HEK293 (cell line): Measurements from ENCODE around the gene RXFP4.

Source experiments
- CTCF ChIA-PET: fragments of 350-600 bp; formaldehyde crosslinking; extraction: SDS; loops from one replicate; lab custom pipeline; 2021; ENCODE audit warnings: antibody characterized with exemption; lab: Yijun Ruan, JAX
- POLR2A ChIA-PET: fragments of 300-600 bp; formaldehyde crosslinking; extraction: SDS; loops from one replicate; lab custom pipeline; 2020; ENCODE audit warnings: antibody characterized with exemption, inconsistent platforms; lab: Yijun Ruan, JAX
- H3K27ac ChIP-seq: fragments of 200-500 bp; sonication (Bioruptor generic); 2 replicates; pipeline ENCODE4 v1.5.1; 2014; ENCODE audit warnings: low read depth, low read length, control low read depth, inconsistent platforms; ENCODE audit errors: extremely low read depth
- H3K36me3 ChIP-seq, 2 experiments: fragments of 200-500 bp in 1 of 2; sonication (Bioruptor generic) in 1 of 2; 1 replicate in 1 of 2; 2 replicates in 1 of 2; pipeline ENCODE4 v1.5.1; 2014 to 2017; ENCODE audit warnings: inconsistent platforms in 2 of 2, low read length in 2 of 2; ENCODE audit not compliant: control insufficient read depth in 2 of 2, insufficient read depth in 1 of 2
- H3K4me1 ChIP-seq: fragments of 200-500 bp; sonication (Bioruptor generic); 2 replicates; pipeline ENCODE4 v1.5.1; 2014; ENCODE audit warnings: mild to moderate bottlenecking, low read length, inconsistent platforms; ENCODE audit not compliant: control insufficient read depth, insufficient read depth
- H3K4me3 ChIP-seq: 2 replicates; pipeline ENCODE4 v1.5.1; 2011; ENCODE audit warnings: low read depth, mild to moderate bottlenecking, control low read depth, low read length, moderate library complexity
- H3K9me3 ChIP-seq: fragments of 200-500 bp; sonication (Bioruptor generic); 2 replicates; pipeline ENCODE4 v1.5.1; 2014; ENCODE audit warnings: low read depth, low read length, inconsistent platforms; ENCODE audit not compliant: control insufficient read depth, insufficient read depth
- KLF1 ChIP-seq: fragments of 450-650 bp; formaldehyde crosslinking; IDR thresholded peaks from 2 replicates; pipeline ENCODE4 v1.5.1; 2016; ENCODE audit warnings: missing biosample characterization, missing genetic modification characterization
- KLF9 ChIP-seq: fragments of 450-650 bp; formaldehyde crosslinking; IDR thresholded peaks from 2 replicates; pipeline ENCODE4 v1.5.1; 2016; ENCODE audit warnings: missing biosample characterization, missing genetic modification characterization, low read depth
- REPIN1 ChIP-seq: fragments of 450-650 bp; formaldehyde crosslinking; IDR thresholded peaks from 2 replicates; pipeline ENCODE4 v1.5.1; 2017; ENCODE audit warnings: missing biosample characterization, missing genetic modification characterization, low read depth
- WT1 ChIP-seq: fragments of 450-650 bp; formaldehyde crosslinking; IDR thresholded peaks from 2 replicates; pipeline ENCODE4 v1.5.1; 2016; ENCODE audit warnings: missing biosample characterization, missing genetic modification characterization
- YY2 ChIP-seq: fragments of 450-650 bp; formaldehyde crosslinking; IDR thresholded peaks from 2 replicates; pipeline ENCODE4 v1.5.1; 2016; ENCODE audit warnings: missing biosample characterization, missing genetic modification characterization
- ZBTB1 ChIP-seq: fragments of 450-650 bp; formaldehyde crosslinking; IDR thresholded peaks from 2 replicates; pipeline ENCODE4 v1.5.1; 2016; ENCODE audit warnings: missing biosample characterization, missing genetic modification characterization
- ZFP3 ChIP-seq: fragments of 450-650 bp; formaldehyde crosslinking; IDR thresholded peaks from 2 replicates; pipeline ENCODE4 v1.5.1; 2016; ENCODE audit warnings: low read depth, missing biosample characterization, missing genetic modification characterization
- ZNF121 ChIP-seq: fragments of 450-650 bp; formaldehyde crosslinking; IDR thresholded peaks from 2 replicates; pipeline ENCODE4 v1.5.1; 2016; ENCODE audit warnings: missing biosample characterization, missing genetic modification characterization
- ZNF133 ChIP-seq: fragments of 450-650 bp; formaldehyde crosslinking; IDR thresholded peaks from 2 replicates; pipeline ENCODE4 v1.5.1; 2016; ENCODE audit warnings: missing biosample characterization, missing genetic modification characterization
- ZNF223 ChIP-seq: fragments of 450-650 bp; formaldehyde crosslinking; IDR thresholded peaks from 2 replicates; pipeline ENCODE4 v1.5.1; 2016; ENCODE audit warnings: missing biosample characterization, missing genetic modification characterization
- ZNF544 ChIP-seq: fragments of 450-650 bp; formaldehyde crosslinking; IDR thresholded peaks from 2 replicates; pipeline ENCODE4 v1.5.0; 2017; ENCODE audit warnings: missing biosample characterization, missing genetic modification characterization
- ZNF596 ChIP-seq: fragments of 450-650 bp; IDR thresholded peaks from 2 replicates; pipeline ENCODE4 v1.5.0; 2018; ENCODE audit warnings: missing biosample characterization, mild to moderate bottlenecking, missing genetic modification characterization, moderate library complexity
- ZNF629 ChIP-seq: fragments of 450-650 bp; formaldehyde crosslinking; IDR thresholded peaks from 2 replicates; pipeline ENCODE4 v1.5.1; 2017; ENCODE audit warnings: missing biosample characterization, missing genetic modification characterization
- ZNF660 ChIP-seq: fragments of 450-650 bp; IDR thresholded peaks from 2 replicates; pipeline ENCODE4 v1.5.1; 2018; ENCODE audit warnings: missing biosample characterization, mild to moderate bottlenecking, missing genetic modification characterization
- ZNF664 ChIP-seq: fragments of 450-650 bp; formaldehyde crosslinking; IDR thresholded peaks from 2 replicates; pipeline ENCODE4 v1.5.1; 2016; ENCODE audit warnings: missing biosample characterization, missing genetic modification characterization
- ZNF776 ChIP-seq: fragments of 450-650 bp; formaldehyde crosslinking; IDR thresholded peaks from 2 replicates; pipeline ENCODE4 v1.5.0; 2017; ENCODE audit warnings: missing biosample characterization, missing genetic modification characterization, borderline replicate concordance
- ZNF777 ChIP-seq: fragments of 450-650 bp; formaldehyde crosslinking; IDR thresholded peaks from 2 replicates; pipeline ENCODE4 v1.5.1; 2017; ENCODE audit warnings: missing biosample characterization, missing genetic modification characterization, borderline replicate concordance
- TF ChIP-seq, protein P1 (sequence below): fragments of 450-650 bp; formaldehyde crosslinking; IDR thresholded peaks from 2 replicates; pipeline ENCODE4 v1.5.1; 2016; ENCODE audit warnings: missing biosample characterization, missing genetic modification characterization
- TF ChIP-seq, protein P2 (sequence below): fragments of 450-650 bp; formaldehyde crosslinking; IDR thresholded peaks from 2 replicates; pipeline ENCODE4 v1.5.1; 2016; ENCODE audit warnings: missing biosample characterization, missing genetic modification characterization
- TF ChIP-seq, protein P3 (sequence below): fragments of 450-650 bp; formaldehyde crosslinking; IDR thresholded peaks from 2 replicates; pipeline ENCODE4 v1.5.1; 2017; ENCODE audit warnings: missing biosample characterization, missing genetic modification characterization

The RXFP4 gene

GRCh38 chr1:155918660-155919059, 22.8 kb upstream of the RXFP4 start:
- peaks cover 90 to 99% of the 10 kb centered on the region in 2 experiments for H3K36me3 ChIP-seq
- POLR2A ChIA-PET, result interaction anchor here (0.6 to 1.4 kb wide), 5 partner anchors 16 to 190 kb away, joined by 3 to 9 read pairs (median 7); partner anchors contain the start of gene KHDC4
- CTCF ChIA-PET, result interaction anchor here (0.5 kb wide), 1 partner anchor 154 kb away, joined by 3 read pairs; no protein-coding TSS in a partner anchor

DNA sequence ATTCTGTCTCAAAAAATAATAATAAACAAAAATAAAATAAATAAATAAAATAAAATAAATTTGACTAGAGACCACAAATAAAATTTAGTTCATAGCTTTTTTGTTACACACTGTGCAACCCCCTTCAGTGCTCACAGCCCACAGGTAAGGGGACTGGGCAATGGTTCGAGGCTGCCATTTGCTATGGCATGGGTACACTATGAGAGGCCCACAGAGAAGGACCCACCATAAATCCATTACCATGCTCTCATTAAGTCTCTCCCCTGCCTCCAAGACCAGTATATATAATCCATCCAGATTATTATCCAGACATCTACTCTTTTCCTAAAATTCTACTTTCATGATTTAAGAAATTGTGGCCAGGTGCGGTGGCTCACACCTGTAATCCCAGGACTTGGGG, 21.6 kb upstream of the RXFP4 start:
- POLR2A ChIA-PET, result interaction anchor here (1.4 kb wide), 1 partner anchor 14 kb away, joined by 3 read pairs; the partner anchor contains the start of gene KHDC4

More at GRCh38 chr1:155918660-155919059, 22.8 kb upstream of the RXFP4 start:
- Histone ChIP-seq H3K4me1 (no peaks in the 10 kb centered on the region), H3K9me3 (no peaks in the 10 kb centered on the region), H3K4me3 (no peak overlapping the region), H3K27ac (no peak overlapping the region)
- TF ChIP-seq ZNF544 (tag by site-specific recombination) (no peak), ZNF133 (tag by site-specific recombination) (no peak), ZNF223 (no peak), ZNF664 (peak; percentile 90), ZNF777 (tag by site-specific recombination) (no peak), ZNF660 (tag by site-specific recombination) (no peak), REPIN1 (tag by site-specific recombination) (no peak), KLF9 (tag by site-specific recombination) (no peak), ZNF121 (tag by site-specific recombination) (peak; percentile 80), WT1 (tag by site-specific recombination) (no peak), ZBTB1 (tag by site-specific recombination) (no peak), ZNF629 (tag by site-specific recombination) (0 out of 2 replicates have a peak, but pooled peaks have one; percentile 10)
- TF ChIP-seq, protein P1, sequence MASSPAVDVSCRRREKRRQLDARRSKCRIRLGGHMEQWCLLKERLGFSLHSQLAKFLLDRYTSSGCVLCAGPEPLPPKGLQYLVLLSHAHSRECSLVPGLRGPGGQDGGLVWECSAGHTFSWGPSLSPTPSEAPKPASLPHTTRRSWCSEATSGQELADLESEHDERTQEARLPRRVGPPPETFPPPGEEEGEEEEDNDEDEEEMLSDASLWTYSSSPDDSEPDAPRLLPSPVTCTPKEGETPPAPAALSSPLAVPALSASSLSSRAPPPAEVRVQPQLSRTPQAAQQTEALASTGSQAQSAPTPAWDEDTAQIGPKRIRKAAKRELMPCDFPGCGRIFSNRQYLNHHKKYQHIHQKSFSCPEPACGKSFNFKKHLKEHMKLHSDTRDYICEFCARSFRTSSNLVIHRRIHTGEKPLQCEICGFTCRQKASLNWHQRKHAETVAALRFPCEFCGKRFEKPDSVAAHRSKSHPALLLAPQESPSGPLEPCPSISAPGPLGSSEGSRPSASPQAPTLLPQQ (tag by site-specific recombination), result no peak
- TF ChIP-seq, protein P2, sequence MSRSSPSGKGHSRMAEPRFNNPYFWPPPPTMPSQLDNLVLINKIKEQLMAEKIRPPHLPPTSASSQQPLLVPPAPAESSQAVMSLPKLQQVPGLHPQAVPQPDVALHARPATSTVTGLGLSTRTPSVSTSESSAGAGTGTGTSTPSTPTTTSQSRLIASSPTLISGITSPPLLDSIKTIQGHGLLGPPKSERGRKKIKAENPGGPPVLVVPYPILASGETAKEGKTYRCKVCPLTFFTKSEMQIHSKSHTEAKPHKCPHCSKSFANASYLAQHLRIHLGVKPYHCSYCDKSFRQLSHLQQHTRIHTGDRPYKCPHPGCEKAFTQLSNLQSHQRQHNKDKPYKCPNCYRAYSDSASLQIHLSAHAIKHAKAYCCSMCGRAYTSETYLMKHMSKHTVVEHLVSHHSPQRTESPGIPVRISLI (tag by site-specific recombination), result peak; percentile 80; the same call in 1 of the 2 replicates

More for the DNA sequence above, 21.6 kb upstream of the RXFP4 start:
- CTCF ChIA-PET, result no interaction called here
- Histone ChIP-seq H3K27ac (no peak overlapping the region), H3K4me3 (no peak overlapping the region), H3K9me3 (no peaks in the 10 kb centered on the region), H3K4me1 (no peaks in the 10 kb centered on the region), H3K36me3 (peaks cover 92 to 99% of the 10 kb centered on the region in 2 experiments)
- TF ChIP-seq ZNF223 (no peak), ZNF660 (tag by site-specific recombination) (no peak), YY2 (tag by site-specific recombination) (no peak), ZFP3 (tag by site-specific recombination) (no peak), ZNF596 (tag by site-specific recombination) (no peak), KLF1 (tag by site-specific recombination) (no peak), ZNF776 (tag by site-specific recombination) (no peak)
- TF ChIP-seq, protein P2 (tag by site-specific recombination), result no peak
- TF ChIP-seq, protein P3, sequence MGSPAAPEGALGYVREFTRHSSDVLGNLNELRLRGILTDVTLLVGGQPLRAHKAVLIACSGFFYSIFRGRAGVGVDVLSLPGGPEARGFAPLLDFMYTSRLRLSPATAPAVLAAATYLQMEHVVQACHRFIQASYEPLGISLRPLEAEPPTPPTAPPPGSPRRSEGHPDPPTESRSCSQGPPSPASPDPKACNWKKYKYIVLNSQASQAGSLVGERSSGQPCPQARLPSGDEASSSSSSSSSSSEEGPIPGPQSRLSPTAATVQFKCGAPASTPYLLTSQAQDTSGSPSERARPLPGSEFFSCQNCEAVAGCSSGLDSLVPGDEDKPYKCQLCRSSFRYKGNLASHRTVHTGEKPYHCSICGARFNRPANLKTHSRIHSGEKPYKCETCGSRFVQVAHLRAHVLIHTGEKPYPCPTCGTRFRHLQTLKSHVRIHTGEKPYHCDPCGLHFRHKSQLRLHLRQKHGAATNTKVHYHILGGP, result no peak
